ENCODE results near the gene CYP2B6. TPM values are rescaled to one million over a fixed set of nuclear protein-coding genes. Genes with fewer than 3 reads are reported as not detected.

Gene CYP2B6
- not detected in 2 replicates for total RNA-seq

DNA sequence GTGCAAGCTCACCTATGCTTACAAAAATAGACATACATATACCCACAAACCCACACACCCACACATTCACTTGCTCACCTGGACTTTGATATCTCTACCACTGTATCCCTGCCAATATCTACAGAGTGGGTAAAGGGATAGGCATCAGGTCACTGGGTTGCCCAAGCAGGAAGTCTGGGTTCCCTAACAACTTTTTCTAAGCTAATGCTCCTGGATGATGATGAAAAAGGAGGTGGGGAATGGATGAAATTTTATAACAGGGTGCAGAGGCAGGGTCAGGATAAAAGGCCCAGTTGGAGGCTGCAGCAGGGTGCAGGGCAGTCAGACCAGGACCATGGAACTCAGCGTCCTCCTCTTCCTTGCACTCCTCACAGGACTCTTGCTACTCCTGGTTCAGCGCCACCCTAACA lies at the start of gene CYP2B6:
Gene CYP2B6, plus strand, starts transcription at position 311 of the 410 bp plus-strand sequence. Its CDS starts 24 bp downstream, at position 335.

Other genes starting within 250 kb of the CYP2B6 start
- gene ACTMAP, start 240.8 kb upstream of the CYP2B6 start, total RNA-seq = 0.77 and 1.1 TPM in 2 replicates
- 36.0 and 39.5 TPM in 2 replicates for gene SNRPA, start 240.1 kb upstream of the CYP2B6 start, total RNA-seq
- 0.22 and 0.62 TPM in 2 replicates for gene MIA, start 215.8 kb upstream of the CYP2B6 start, total RNA-seq
- gene RAB4B, start 213.0 kb upstream of the CYP2B6 start, total RNA-seq = 9.7 and 13.2 TPM in 2 replicates
- 116 and 117 TPM in 2 replicates for gene EGLN2, start 192.1 kb upstream of the CYP2B6 start, total RNA-seq
- not detected in 2 replicates for gene CYP2A6, start 140.8 kb upstream of the CYP2B6 start, total RNA-seq
- not detected in 2 replicates for gene CYP2A7, start 109.1 kb upstream of the CYP2B6 start, total RNA-seq
- gene CYP2A13, start 97.2 kb downstream of the CYP2B6 start, total RNA-seq = not detected in 2 replicates
- gene CYP2F1, start 123.2 kb downstream of the CYP2B6 start, total RNA-seq = not detected in 2 replicates
- gene CYP2S1, start 201.9 kb downstream of the CYP2B6 start, total RNA-seq = 0.22 and 0.25 TPM in 2 replicates
- gene AXL, start 227.9 kb downstream of the CYP2B6 start, total RNA-seq = 251 and 278 TPM in 2 replicates

Measured in uterine smooth muscle cell (primary cell).